PC-9 (cell line): ENCODE measurements around the gene STK40.

Source experiments
- CTCF ChIP-seq: fragments of 200-600 bp; sonication (generic); conservative IDR thresholded peaks from 2 replicates; pipeline ENCODE4 v1.6.1; 2017; ENCODE audit warnings: mixed run types, antibody characterized with exemption, mild to moderate bottlenecking, moderate library complexity
- EZH2 ChIP-seq: fragments of 200-600 bp; sonication (generic); IDR thresholded peaks from 2 replicates; pipeline ENCODE4 v1.8.0; 2017; ENCODE audit warnings: antibody characterized with exemption, low read depth

GRCh38 chr1:36382231-36382630 lies 3.5 kb downstream of the STK40 start:
- no peak for TF ChIP-seq CTCF
- no peak for TF ChIP-seq EZH2
